ENCODE results near the gene IRF8. TPM values are rescaled to one million over a fixed set of nuclear protein-coding genes. Genes with fewer than 3 reads are reported as not detected.
"Not testable (repeated sequence)": the region's sequence is repeated elsewhere in the genome, so short reads cannot be mapped to it uniquely, and the experiment has no call there.

IRF8 gene
- total RNA-seq, 2 experiments from 2014 or later = 4.8 to 4.9 TPM

GRCh38 chr16:85860413-85861094, 38.4 kb upstream of the IRF8 start:
- no peaks in the 10 kb centered on the region for H3K4me1 Mint-ChIP-seq
- no peak for DNase-seq
- POLR2A ChIA-PET = no interaction called here
- H3K36me3 Mint-ChIP-seq (ENCODE audit: low read depth) = no peaks in the 10 kb centered on the region
- H3K27me3 Mint-ChIP-seq = peaks cover 5% of the 10 kb centered on the region
- CTCF ChIA-PET = interaction anchor here (1.2 kb wide), 1 partner anchor 125 kb away, joined by 3 read pairs; no protein-coding TSS in a partner anchor
- H3K9me3 Mint-ChIP-seq = no peaks in the 10 kb centered on the region
- no peak overlapping the region for H3K27ac Mint-ChIP-seq
- H3K4me3 Mint-ChIP-seq = no peak overlapping the region

DNA sequence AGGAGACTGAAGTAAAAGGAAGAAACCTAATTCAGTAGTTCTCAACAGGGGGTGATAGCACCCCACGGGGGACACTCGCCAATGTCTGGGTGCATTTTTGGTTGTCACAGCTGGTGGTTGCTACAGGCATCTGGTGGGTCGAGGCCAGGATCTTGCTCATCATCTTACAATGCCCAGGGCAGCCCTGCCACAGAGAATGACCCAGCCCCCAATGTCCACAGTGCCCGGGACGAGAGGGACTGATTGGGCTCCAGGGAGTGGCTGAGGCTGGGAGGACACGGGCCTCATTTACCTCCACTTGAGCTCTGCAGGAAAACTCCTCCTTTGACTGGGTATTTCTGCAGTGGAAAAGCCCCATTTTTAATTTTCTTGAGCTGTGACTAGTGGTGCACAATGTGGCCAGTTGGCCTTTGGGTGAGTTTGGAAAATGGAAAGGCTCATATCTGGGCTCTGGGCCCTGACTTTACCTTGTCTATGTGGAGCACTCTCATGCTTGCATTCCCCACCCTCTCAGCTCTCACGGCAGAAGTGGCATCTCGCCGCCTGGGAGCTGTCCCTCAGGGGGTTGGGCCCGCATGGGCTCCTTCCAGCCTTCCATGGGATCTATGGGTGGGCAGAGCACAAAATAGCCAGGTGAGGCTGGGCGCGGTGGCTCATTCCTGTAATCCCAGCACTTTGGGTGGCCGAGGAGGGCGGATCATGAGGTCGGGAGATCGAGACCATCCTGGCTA, 37.7 kb upstream of the IRF8 start:
- Mint-ChIP-seq H3K27me3 (peaks cover 5% of the 10 kb centered on the region), H3K36me3 (ENCODE audit: low read depth) (no peaks in the 10 kb centered on the region), H3K27ac (no peak overlapping the region), H3K9me3 (no peaks in the 10 kb centered on the region), H3K4me3 (no peak overlapping the region), H3K4me1 (no peaks in the 10 kb centered on the region)
- ChIA-PET CTCF (interaction anchor here (1.2 kb wide), 1 partner anchor 125 kb away, joined by 3 read pairs; no protein-coding TSS in a partner anchor), POLR2A (no interaction called here)
- no peak for DNase-seq

GRCh38 chr16:85862476-85863383, 36.2 kb upstream of the IRF8 start:
- H3K27ac Mint-ChIP-seq = no peak overlapping the region
- ChIA-PET CTCF (no interaction called here), POLR2A (no interaction called here)
- peaks cover 5% of the 10 kb centered on the region for H3K27me3 Mint-ChIP-seq
- no peaks in the 10 kb centered on the region for H3K36me3 Mint-ChIP-seq (ENCODE audit: low read depth)
- H3K4me3 Mint-ChIP-seq = no peak overlapping the region
- no peaks in the 10 kb centered on the region for H3K4me1 Mint-ChIP-seq
- no peak for DNase-seq
- no peaks in the 10 kb centered on the region for H3K9me3 Mint-ChIP-seq

- H3K4me1 Mint-ChIP-seq = no peaks in the 10 kb centered on the region
- no peak overlapping the region for H3K4me3 Mint-ChIP-seq
- no peaks in the 10 kb centered on the region for H3K9me3 Mint-ChIP-seq
- no peaks in the 10 kb centered on the region for H3K36me3 Mint-ChIP-seq (ENCODE audit: low read depth)
- ChIA-PET CTCF (no interaction called here), POLR2A (no interaction called here)
- no peak for DNase-seq
- H3K27me3 Mint-ChIP-seq = peaks cover 5% of the 10 kb centered on the region
- no peak overlapping the region for H3K27ac Mint-ChIP-seq
Measured at GRCh38 chr16:85863384-85863774, 35.6 kb upstream of the IRF8 start.

- POLR2A ChIA-PET = no interaction called here
- no peak for DNase-seq
- Mint-ChIP-seq H3K36me3 (ENCODE audit: low read depth) (no peaks in the 10 kb centered on the region), H3K9me3 (no peaks in the 10 kb centered on the region), H3K27ac (no peak overlapping the region), H3K4me1 (no peaks in the 10 kb centered on the region), H3K27me3 (peaks cover 7% of the 10 kb centered on the region), H3K4me3 (no peak overlapping the region)
- CTCF ChIA-PET = no interaction called here
Measured at GRCh38 chr16:85864965-85865364, 34.0 kb upstream of the IRF8 start.

GRCh38 chr16:85867189-85867588, 31.8 kb upstream of the IRF8 start:
- no peak for DNase-seq
- no peaks in the 10 kb centered on the region for H3K36me3 Mint-ChIP-seq (ENCODE audit: low read depth)
- CTCF ChIA-PET = no interaction called here
- peaks cover 1% of the 10 kb centered on the region for H3K4me1 Mint-ChIP-seq
- no peak overlapping the region for H3K4me3 Mint-ChIP-seq
- H3K27me3 Mint-ChIP-seq = peaks cover 20% of the 10 kb centered on the region
- no peak overlapping the region for H3K27ac Mint-ChIP-seq
- POLR2A ChIA-PET = no interaction called here
- H3K9me3 Mint-ChIP-seq = no peaks in the 10 kb centered on the region

- Mint-ChIP-seq H3K4me3 (no peak overlapping the region), H3K36me3 (ENCODE audit: low read depth) (no peaks in the 10 kb centered on the region), H3K27ac (no peak overlapping the region), H3K9me3 (no peaks in the 10 kb centered on the region), H3K27me3 (peaks cover 26% of the 10 kb centered on the region), H3K4me1 (peaks cover 4% of the 10 kb centered on the region)
- ChIA-PET POLR2A (no interaction called here), CTCF (interaction anchor here (0.6 to 0.7 kb wide), 3 partner anchors 8 to 65 kb away, joined by 3 read pairs; no protein-coding TSS in a partner anchor)
- DNase-seq = no peak
Measured at GRCh38 chr16:85868495-85868894, 30.5 kb upstream of the IRF8 start.

DNA sequence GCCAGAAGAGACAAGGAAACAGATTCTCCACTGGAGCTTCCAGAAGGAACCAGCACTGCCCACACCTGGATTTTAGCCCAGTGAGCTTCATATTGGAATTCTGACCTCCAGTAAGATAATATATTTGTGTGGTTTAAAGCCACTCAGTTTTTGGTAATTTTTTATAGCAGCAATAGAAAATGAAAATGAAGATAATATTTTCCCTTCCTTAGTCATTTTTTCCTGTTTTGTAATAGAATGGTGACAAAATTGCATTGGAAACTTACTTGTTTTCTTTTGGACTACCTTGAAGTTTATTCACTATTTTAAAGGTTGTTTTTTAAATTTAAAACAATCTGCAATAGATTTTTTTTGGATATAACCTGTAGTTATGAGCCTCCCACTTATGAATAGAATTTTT, 29.8 kb upstream of the IRF8 start:
- Mint-ChIP-seq H3K36me3 (ENCODE audit: low read depth) (no peaks in the 10 kb centered on the region), H3K27ac (no peak overlapping the region), H3K27me3 (peaks cover 33% of the 10 kb centered on the region), H3K9me3 (no peaks in the 10 kb centered on the region), H3K4me1 (peaks cover 4% of the 10 kb centered on the region), H3K4me3 (no peak overlapping the region)
- CTCF ChIA-PET = no interaction called here
- DNase-seq = no peak
- POLR2A ChIA-PET = no interaction called here

- CTCF ChIA-PET = no interaction called here
- DNase-seq = no peak
- Mint-ChIP-seq H3K4me3 (no peak overlapping the region), H3K9me3 (no peaks in the 10 kb centered on the region), H3K36me3 (ENCODE audit: low read depth) (no peaks in the 10 kb centered on the region), H3K27me3 (peaks cover 37% of the 10 kb centered on the region), H3K4me1 (peaks cover 4% of the 10 kb centered on the region), H3K27ac (no peak overlapping the region)
- POLR2A ChIA-PET = no interaction called here
Measured at GRCh38 chr16:85869785-85870558, 29.0 kb upstream of the IRF8 start.

DNA sequence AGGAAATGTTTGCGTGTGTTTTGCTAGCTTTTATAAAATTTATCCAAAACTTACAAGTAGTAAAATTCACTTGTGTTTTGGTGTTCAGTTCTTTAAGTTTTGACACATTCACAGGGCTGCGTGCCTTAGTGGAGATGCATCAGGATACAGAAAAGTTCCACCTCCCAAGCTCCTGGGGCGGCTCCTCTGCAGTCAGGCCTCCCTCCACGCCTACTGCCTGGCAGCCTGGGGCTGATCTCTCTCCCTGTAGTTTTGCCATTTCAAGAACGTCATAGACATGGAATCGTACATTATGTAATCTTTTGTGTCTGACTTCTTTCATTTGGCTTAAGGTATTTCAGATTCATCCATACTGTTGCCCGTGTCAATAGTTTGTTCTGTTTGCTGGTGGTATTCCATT, 27.2 kb upstream of the IRF8 start:
- no peak for DNase-seq
- Mint-ChIP-seq H3K27me3 (peaks cover 54% of the 10 kb centered on the region), H3K4me1 (peaks cover 4% of the 10 kb centered on the region), H3K9me3 (peaks cover 2% of the 10 kb centered on the region), H3K36me3 (ENCODE audit: low read depth) (no peaks in the 10 kb centered on the region), H3K4me3 (no peak overlapping the region), H3K27ac (no peak overlapping the region)
- POLR2A ChIA-PET = no interaction called here
- CTCF ChIA-PET = no interaction called here

GRCh38 chr16:85872734-85873133, 26.2 kb upstream of the IRF8 start:
- H3K9me3 Mint-ChIP-seq = peaks cover 2% of the 10 kb centered on the region
- H3K4me1 Mint-ChIP-seq = peaks cover 4% of the 10 kb centered on the region
- no peak for DNase-seq
- CTCF ChIA-PET = no interaction called here
- no peak overlapping the region for H3K4me3 Mint-ChIP-seq
- no peaks in the 10 kb centered on the region for H3K36me3 Mint-ChIP-seq (ENCODE audit: low read depth)
- no peak overlapping the region for H3K27ac Mint-ChIP-seq
- POLR2A ChIA-PET = no interaction called here
- peaks cover 54% of the 10 kb centered on the region for H3K27me3 Mint-ChIP-seq

DNA sequence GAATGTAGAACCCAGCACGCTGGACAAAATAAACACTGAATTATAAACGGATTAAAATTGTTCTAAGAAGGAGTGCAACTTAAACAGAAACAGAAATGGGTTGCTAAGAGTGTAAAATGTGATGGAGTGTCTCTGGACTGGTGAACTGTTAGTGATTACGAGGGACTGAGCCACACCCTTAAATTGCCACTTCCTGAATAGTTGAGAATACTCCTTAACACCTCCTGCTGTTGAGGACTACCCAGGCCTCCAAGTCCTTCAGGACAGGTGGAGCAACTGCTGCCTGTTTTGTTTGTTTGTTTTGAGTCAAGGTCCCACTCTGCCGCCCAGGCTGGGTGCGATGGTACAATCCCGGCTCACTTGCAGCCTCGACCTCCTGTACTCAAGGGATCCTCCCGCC, 25.8 kb upstream of the IRF8 start:
- ChIA-PET POLR2A (no interaction called here), CTCF (no interaction called here)
- no peak for DNase-seq
- Mint-ChIP-seq H3K4me3 (no peak overlapping the region), H3K4me1 (peaks cover 4% of the 10 kb centered on the region), H3K27me3 (peaks cover 54% of the 10 kb centered on the region), H3K27ac (no peak overlapping the region), H3K36me3 (ENCODE audit: low read depth) (no peaks in the 10 kb centered on the region), H3K9me3 (peaks cover 2% of the 10 kb centered on the region)

- POLR2A ChIA-PET; CTCF ChIA-PET; DNase-seq; H3K9me3 Mint-ChIP-seq; H3K4me1 Mint-ChIP-seq; H3K36me3 Mint-ChIP-seq (ENCODE audit: low read depth); H3K4me3 Mint-ChIP-seq; H3K27ac Mint-ChIP-seq: not testable (repeated sequence)
- H3K27me3 Mint-ChIP-seq = peaks cover 51% of the 10 kb centered on the region
Measured at GRCh38 chr16:85874031-85874430, 24.9 kb upstream of the IRF8 start.
